ENCODE measurements around the gene RABGAP1L. TPM values are rescaled to one million over a fixed set of nuclear protein-coding genes. Genes with fewer than 3 reads are reported as not detected.

Gene RABGAP1L
- total RNA-seq, 1 experiment from 2014 or later: 29.3 TPM

DNA sequence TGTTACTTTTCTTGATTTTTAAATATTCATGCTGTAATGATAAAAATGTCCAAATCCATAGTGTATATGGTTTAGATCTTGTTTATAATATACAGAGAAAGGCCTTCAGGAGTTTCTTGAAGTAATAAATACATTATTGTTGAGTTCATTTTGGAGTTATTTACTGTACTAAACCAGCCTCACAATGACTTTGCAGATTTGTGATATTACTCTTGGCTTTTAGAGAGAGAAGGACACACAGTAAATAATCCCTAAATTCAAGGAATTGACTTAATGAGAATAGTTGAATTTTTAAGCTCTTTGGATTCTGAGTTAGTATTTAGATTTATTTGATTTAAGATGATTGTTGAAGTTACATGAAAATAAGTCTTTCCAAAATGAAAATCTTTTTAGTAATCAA is 38.9 kb downstream of the RABGAP1L start:
- H3K79me2 ChIP-seq (ENCODE audit: insufficient read depth, low read length): peaks cover 4% of the 10 kb centered on the region; the same call in 1 of the 2 replicates
- H3K27me3 ChIP-seq (ENCODE audit: insufficient read depth, low read length): no peaks in the 10 kb centered on the region
- CTCF ChIA-PET: no interaction called here
- POLR2A ChIA-PET: no interaction called here
- H3K27ac ChIP-seq (ENCODE audit: low read depth, low read length): no peak overlapping the region
- DNase-seq (ENCODE audit: low read depth, low spot score): no peak
- no peak overlapping the region for H3K9ac ChIP-seq (ENCODE audit: low read length)
- no peaks in the 10 kb centered on the region for H3K4me1 ChIP-seq (ENCODE audit: control insufficient read depth in 1 of 2, insufficient read depth in 2 of 2, low read length in 2 of 2)
- no peaks in the 10 kb centered on the region for H3K9me2 ChIP-seq (ENCODE audit: insufficient read depth)
- H4K20me1 ChIP-seq (ENCODE audit: insufficient read depth): no peaks in the 10 kb centered on the region
- RAD21 ChIA-PET (ENCODE audit: low non-redundant PET in 1 of 2, low total read pairs in 2 of 2, uncharacterized antibody in 2 of 2, unreplicated experiment in 2 of 2): no interaction called here
- no peak overlapping the region for H3K4me3 ChIP-seq (replicated peaks in 1 of 2; ENCODE audit: low read depth in 1 of 2, low read length in 2 of 2)
- intact Hi-C loops (cut with micrococcal nuclease): no loop called here
- TF ChIP-seq ZFX (IDR thresholded peaks at IDR 0.05) (no peak), YY1 (IDR thresholded peaks at IDR 0.05; ENCODE audit: extremely low read depth, insufficient replicate concordance, low read depth, low read length) (no peak), FOSL1 (IDR thresholded peaks at IDR 0.05; ENCODE audit: low read depth) (no peak), RAD21 (IDR thresholded peaks at IDR 0.05; ENCODE audit: low read depth) (no peak), SP1 (IDR thresholded peaks at IDR 0.05; ENCODE audit: low read depth) (no peak)
- no peak for ATAC-seq
- H2AFZ ChIP-seq (ENCODE audit: low read depth, low read length, poor library complexity, severe bottlenecking): no peak overlapping the region
- peaks cover 2 to 3% of the 10 kb centered on the region in 2 experiments; a peak in 2 of 4 replicates for H3K9me3 ChIP-seq (ENCODE audit: control insufficient read depth in 1 of 2, insufficient read depth in 1 of 2, low read depth in 1 of 2, low read length in 2 of 2)
- H3K36me3 ChIP-seq (ENCODE audit: control insufficient read depth in 1 of 2, insufficient read depth in 2 of 2, low read length in 2 of 2): no peaks in the 10 kb centered on the region
- BruUV-seq (replicated peaks): no TSS peak
- H3K4me2 ChIP-seq (ENCODE audit: low read length): no peak overlapping the region

GRCh38 chr1:174200746-174201145 is 41.4 kb downstream of the RABGAP1L start:
- H3K9me2 ChIP-seq (ENCODE audit: insufficient read depth): no peaks in the 10 kb centered on the region
- ChIA-PET CTCF (no interaction called here), POLR2A (no interaction called here), RAD21 (ENCODE audit: low non-redundant PET in 1 of 2, low total read pairs in 2 of 2, uncharacterized antibody in 2 of 2, unreplicated experiment in 2 of 2) (no interaction called here)
- no peak overlapping the region for H3K4me2 ChIP-seq (ENCODE audit: low read length)
- no peak overlapping the region for H3K9ac ChIP-seq (ENCODE audit: low read length)
- peaks cover 13 to 18% of the 10 kb centered on the region in 2 experiments for H3K4me1 ChIP-seq (ENCODE audit: control insufficient read depth in 1 of 2, insufficient read depth in 2 of 2, low read length in 2 of 2)
- peaks cover 4 to 8% of the 10 kb centered on the region in 2 experiments; a peak in 2 of 4 replicates for H3K9me3 ChIP-seq (ENCODE audit: control insufficient read depth in 1 of 2, insufficient read depth in 1 of 2, low read depth in 1 of 2, low read length in 2 of 2)
- peaks cover 11% of the 10 kb centered on the region for H3K79me2 ChIP-seq (ENCODE audit: insufficient read depth, low read length)
- DNase-seq (ENCODE audit: low read depth, low spot score) (no peak), ATAC-seq (no peak)
- no peak overlapping the region for H3K4me3 ChIP-seq (replicated peaks in 1 of 2; ENCODE audit: low read depth in 1 of 2, low read length in 2 of 2)
- no peaks in the 10 kb centered on the region for H3K27me3 ChIP-seq (ENCODE audit: insufficient read depth, low read length)
- no peak overlapping the region for H3K27ac ChIP-seq (ENCODE audit: low read depth, low read length)
- no TSS peak for BruUV-seq (replicated peaks)
- intact Hi-C loops (cut with micrococcal nuclease): no loop called here
- no peak overlapping the region for H2AFZ ChIP-seq (ENCODE audit: low read depth, low read length, poor library complexity, severe bottlenecking)
- TF ChIP-seq JUND (IDR thresholded peaks at IDR 0.05) (no peak), EZH2 (IDR thresholded peaks at IDR 0.05) (no peak), EGR1 (IDR thresholded peaks at IDR 0.05; ENCODE audit: low read depth) (no peak), EZH2phosphoT487 (IDR thresholded peaks at IDR 0.05; ENCODE audit: borderline replicate concordance) (no peak), FOSL1 (IDR thresholded peaks at IDR 0.05; ENCODE audit: low read depth) (no peak), ZFX (IDR thresholded peaks at IDR 0.05) (no peak), ELF1 (IDR thresholded peaks at IDR 0.05; ENCODE audit: borderline replicate concordance, low read depth) (no peak), ZNF274 (IDR thresholded peaks at IDR 0.05; ENCODE audit: low read depth, low read length) (no peak), CBX3 (IDR thresholded peaks at IDR 0.05; ENCODE audit: low read depth) (no peak), POLR2A (IDR thresholded peaks at IDR 0.05; ENCODE audit: borderline replicate concordance, extremely low read depth, insufficient read depth, insufficient read length) (no peak)
- TF ChIP-seq, protein P1, sequence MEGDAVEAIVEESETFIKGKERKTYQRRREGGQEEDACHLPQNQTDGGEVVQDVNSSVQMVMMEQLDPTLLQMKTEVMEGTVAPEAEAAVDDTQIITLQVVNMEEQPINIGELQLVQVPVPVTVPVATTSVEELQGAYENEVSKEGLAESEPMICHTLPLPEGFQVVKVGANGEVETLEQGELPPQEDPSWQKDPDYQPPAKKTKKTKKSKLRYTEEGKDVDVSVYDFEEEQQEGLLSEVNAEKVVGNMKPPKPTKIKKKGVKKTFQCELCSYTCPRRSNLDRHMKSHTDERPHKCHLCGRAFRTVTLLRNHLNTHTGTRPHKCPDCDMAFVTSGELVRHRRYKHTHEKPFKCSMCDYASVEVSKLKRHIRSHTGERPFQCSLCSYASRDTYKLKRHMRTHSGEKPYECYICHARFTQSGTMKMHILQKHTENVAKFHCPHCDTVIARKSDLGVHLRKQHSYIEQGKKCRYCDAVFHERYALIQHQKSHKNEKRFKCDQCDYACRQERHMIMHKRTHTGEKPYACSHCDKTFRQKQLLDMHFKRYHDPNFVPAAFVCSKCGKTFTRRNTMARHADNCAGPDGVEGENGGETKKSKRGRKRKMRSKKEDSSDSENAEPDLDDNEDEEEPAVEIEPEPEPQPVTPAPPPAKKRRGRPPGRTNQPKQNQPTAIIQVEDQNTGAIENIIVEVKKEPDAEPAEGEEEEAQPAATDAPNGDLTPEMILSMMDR (IDR thresholded peaks at IDR 0.05 in 2 of 3, conservative IDR thresholded peaks at IDR 0.05 in 1 of 3; ENCODE audit: borderline replicate concordance in 1 of 3, insufficient read depth in 1 of 3, low read depth in 2 of 3, low read length in 2 of 3): no peak
- H4K20me1 ChIP-seq (ENCODE audit: insufficient read depth): no peaks in the 10 kb centered on the region
- no peaks in the 10 kb centered on the region for H3K36me3 ChIP-seq (ENCODE audit: control insufficient read depth in 1 of 2, insufficient read depth in 2 of 2, low read length in 2 of 2)

Data from HCT116 (cell line).